Uterus (tissue), 2 donors: Measurements from ENCODE around the gene TREM1.

Experiments used
- POLR2A ChIP-seq, 2 donors: fragments of 450-650 bp; IDR thresholded peaks; one replicate each; pipeline ENCODE4 v1.6.1; 2016; ENCODE audit warnings: antibody characterized with exemption in 2 of 2, mild to moderate bottlenecking in 1 of 2, moderate library complexity in 1 of 2
- TF ChIP-seq, protein P1 (sequence below), 4 experiments: fragments of 200-600 bp in 2 of 4; fragments of 450-650 bp in 2 of 4; sonication (generic) in 2 of 4; IDR thresholded peaks; one replicate each; pipeline ENCODE4 v1.5.1; 2016 to 2019; ENCODE audit warnings: antibody characterized with exemption in 4 of 4, mild to moderate bottlenecking in 2 of 4, moderate library complexity in 1 of 4

DNA sequence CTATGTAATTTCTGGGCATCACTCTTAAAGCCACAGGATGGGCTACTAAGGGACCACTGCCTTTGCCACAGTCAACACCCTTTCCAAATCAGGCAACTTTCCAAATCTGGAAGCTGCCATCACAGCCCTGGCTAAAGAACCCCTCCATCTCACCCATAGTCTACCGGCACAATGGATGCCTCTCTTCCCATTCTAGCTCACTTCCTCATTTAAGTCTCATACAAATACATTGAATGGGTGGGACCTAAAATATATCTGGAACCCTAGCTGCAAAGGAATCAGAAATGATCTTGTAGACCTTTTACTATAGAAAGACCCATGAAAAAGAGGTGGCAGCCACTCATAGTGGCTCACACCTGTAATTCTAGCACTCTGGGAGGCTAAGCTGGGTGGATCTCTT is 61.7 kb downstream of the TREM1 start:
- TF ChIP-seq, protein P1, sequence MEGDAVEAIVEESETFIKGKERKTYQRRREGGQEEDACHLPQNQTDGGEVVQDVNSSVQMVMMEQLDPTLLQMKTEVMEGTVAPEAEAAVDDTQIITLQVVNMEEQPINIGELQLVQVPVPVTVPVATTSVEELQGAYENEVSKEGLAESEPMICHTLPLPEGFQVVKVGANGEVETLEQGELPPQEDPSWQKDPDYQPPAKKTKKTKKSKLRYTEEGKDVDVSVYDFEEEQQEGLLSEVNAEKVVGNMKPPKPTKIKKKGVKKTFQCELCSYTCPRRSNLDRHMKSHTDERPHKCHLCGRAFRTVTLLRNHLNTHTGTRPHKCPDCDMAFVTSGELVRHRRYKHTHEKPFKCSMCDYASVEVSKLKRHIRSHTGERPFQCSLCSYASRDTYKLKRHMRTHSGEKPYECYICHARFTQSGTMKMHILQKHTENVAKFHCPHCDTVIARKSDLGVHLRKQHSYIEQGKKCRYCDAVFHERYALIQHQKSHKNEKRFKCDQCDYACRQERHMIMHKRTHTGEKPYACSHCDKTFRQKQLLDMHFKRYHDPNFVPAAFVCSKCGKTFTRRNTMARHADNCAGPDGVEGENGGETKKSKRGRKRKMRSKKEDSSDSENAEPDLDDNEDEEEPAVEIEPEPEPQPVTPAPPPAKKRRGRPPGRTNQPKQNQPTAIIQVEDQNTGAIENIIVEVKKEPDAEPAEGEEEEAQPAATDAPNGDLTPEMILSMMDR (IDR thresholded peaks at IDR 0.05): no peak
- TF ChIP-seq POLR2A (IDR thresholded peaks at IDR 0.05): no peak
